SK-N-SH (cell line): ENCODE data around the gene SPEG.

Experiments used
- CTCF ChIP-seq: fragments of 200-600 bp; sonication (generic); IDR thresholded peaks from 2 replicates; pipeline ENCODE4 v1.6.1; 2017; ENCODE audit warnings: antibody characterized with exemption, mild to moderate bottlenecking, moderate library complexity
- JUND ChIP-seq: IDR thresholded peaks from 2 replicates; pipeline ENCODE4 v1.4.0; 2012
- NRF1 ChIP-seq: IDR thresholded peaks from 2 replicates; pipeline ENCODE4 v1.6.1; 2012; ENCODE audit warnings: low read depth, mild to moderate bottlenecking, low read length
- POLR2AphosphoS5 ChIP-seq: IDR thresholded peaks from 2 replicates; pipeline ENCODE4 v1.6.1; 2012; ENCODE audit warnings: low read depth, low read length
- RAD21 ChIP-seq: IDR thresholded peaks from 2 replicates; pipeline ENCODE4 v1.6.1; 2012; ENCODE audit warnings: mild to moderate bottlenecking, low read length
- RFX5 ChIP-seq: IDR thresholded peaks from 2 replicates; pipeline ENCODE4 v1.6.1; 2012; ENCODE audit warnings: mild to moderate bottlenecking, improper control_type of control experiment, low read length
- RXRA ChIP-seq: IDR thresholded peaks from 2 replicates; pipeline ENCODE4 v1.4.0; 2012; ENCODE audit warnings: low read depth, mild to moderate bottlenecking, borderline replicate concordance
- SIN3A ChIP-seq: IDR thresholded peaks from 2 replicates; pipeline ENCODE4 v1.6.1; 2012; ENCODE audit warnings: low read depth, mild to moderate bottlenecking, low read length, moderate library complexity, borderline replicate concordance
- YY1 ChIP-seq: IDR thresholded peaks from 2 replicates; pipeline ENCODE4 v1.4.0; 2012; ENCODE audit warnings: low read depth, mild to moderate bottlenecking

DNA sequence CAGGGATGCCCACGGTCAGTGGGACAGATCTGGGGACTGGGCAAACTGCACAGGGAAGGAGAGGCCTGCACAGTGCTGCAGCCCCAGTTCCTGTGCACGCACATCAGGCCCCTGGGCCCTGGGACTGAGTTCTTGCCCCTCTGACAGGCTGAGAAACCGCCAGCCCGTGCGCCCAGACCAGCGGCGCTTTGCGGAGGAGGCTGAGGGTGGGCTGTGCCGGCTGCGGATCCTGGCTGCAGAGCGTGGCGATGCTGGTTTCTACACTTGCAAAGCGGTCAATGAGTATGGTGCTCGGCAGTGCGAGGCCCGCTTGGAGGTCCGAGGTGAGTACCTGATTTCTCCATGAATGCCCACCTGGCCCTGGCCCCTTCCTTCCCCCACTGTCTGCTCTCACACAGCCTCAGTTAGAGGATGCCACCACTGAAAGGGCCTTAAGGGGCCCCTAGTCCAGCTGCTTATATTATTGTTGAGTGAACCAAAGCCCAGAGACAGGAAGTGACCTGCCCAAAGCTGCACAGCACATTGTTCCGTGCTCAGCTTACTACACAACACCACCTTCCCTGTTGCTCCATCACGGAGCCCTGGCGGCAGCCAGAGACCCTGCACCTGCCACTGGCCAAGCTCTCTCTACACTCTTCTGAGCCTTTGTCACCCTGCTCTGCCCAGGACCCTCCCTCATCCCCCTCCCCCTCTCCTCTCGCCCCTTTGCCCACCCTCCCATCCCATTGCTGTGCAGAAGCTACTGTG, 29.8 kb downstream of the SPEG start:
- TF ChIP-seq POLR2AphosphoS5 (no peak), NRF1 (no peak), RAD21 (no peak), RFX5 (no peak), RXRA (no peak), CTCF (no peak), JUND (no peak), YY1 (no peak), SIN3A (no peak)
